Immature natural killer cell (primary cell): ENCODE measurements around the gene DVL1. TPM values are rescaled to one million over a fixed set of nuclear protein-coding genes. Genes with fewer than 3 reads are reported as not detected.

Source experiments
- DNase-seq, 3 donors: peaks; one replicate each; pipeline ENCODE4 v3.0.0; 2022; ENCODE audit warnings: mixed read lengths in 1 of 3
- H3K27ac Mint-ChIP-seq, 6 donors: one replicate each; pipeline ENCODE4 v1.8.0; 2020; ENCODE audit warnings: mixed read lengths in 6 of 6, mild to moderate bottlenecking in 5 of 6, inconsistent platforms in 4 of 6, moderate library complexity in 3 of 6
- H3K27me3 Mint-ChIP-seq, 3 donors: one replicate each; pipeline ENCODE4 v1.8.0; 2020 to 2021; ENCODE audit warnings: low read depth in 3 of 3, mild to moderate bottlenecking in 3 of 3, mixed read lengths in 3 of 3, moderate library complexity in 3 of 3, inconsistent platforms in 1 of 3
- H3K36me3 Mint-ChIP-seq, 3 donors: one replicate each; pipeline ENCODE4 v1.8.0; 2020; ENCODE audit warnings: mixed read lengths in 3 of 3, inconsistent platforms in 2 of 3, mild to moderate bottlenecking in 2 of 3
- H3K4me1 Mint-ChIP-seq, 2 donors: one replicate each; pipeline ENCODE4 v1.8.0; 2020; ENCODE audit warnings: inconsistent platforms in 2 of 2, mild to moderate bottlenecking in 2 of 2, mixed read lengths in 2 of 2, moderate library complexity in 1 of 2
- H3K4me3 Mint-ChIP-seq, 5 donors: one replicate each; pipeline ENCODE4 v1.8.0; 2020; ENCODE audit warnings: mild to moderate bottlenecking in 5 of 5, mixed read lengths in 5 of 5, inconsistent platforms in 3 of 5, moderate library complexity in 3 of 5
- H3K9me3 Mint-ChIP-seq, 6 donors: one replicate each; pipeline ENCODE4 v1.8.0; 2020; ENCODE audit warnings: mild to moderate bottlenecking in 6 of 6, mixed read lengths in 6 of 6, inconsistent platforms in 4 of 6, moderate library complexity in 3 of 6
- polyA plus RNA-seq, 3 donors: library from polyadenylated mRNA; unstranded; fragments of 300-500 nt; fragmentation: Illumina TruSeq; gene quantifications; one replicate each; pipeline ENCODE4 v1.2.3, GENCODE V29; 2021

Gene DVL1
- polyA plus RNA-seq, 3 donors from 2014 or later = 0.78 to 1.5 (median 1.4) TPM

GRCh38 chr1:1302006-1302430, 47.2 kb downstream of the DVL1 start:
- no peak overlapping the region for H3K27ac Mint-ChIP-seq
- H3K4me3 Mint-ChIP-seq = no peak overlapping the region
- DNase-seq = no peak
- no peaks in the 10 kb centered on the region for H3K9me3 Mint-ChIP-seq
- peaks cover 0 to 7% (median 3%) of the 10 kb centered on the region in 3 donors for H3K27me3 Mint-ChIP-seq
- H3K4me1 Mint-ChIP-seq = peaks cover 13 to 16% of the 10 kb centered on the region in 2 donors
- H3K36me3 Mint-ChIP-seq = no peaks in the 10 kb centered on the region

GRCh38 chr1:1300352-1300739, 48.9 kb downstream of the DVL1 start:
- peaks cover 0 to 2% (median 0%) of the 10 kb centered on the region in 3 donors for H3K27me3 Mint-ChIP-seq
- DNase-seq = no peak
- H3K27ac Mint-ChIP-seq = peak overlapping the region in 1 of 6 donors; percentile 46
- no peaks in the 10 kb centered on the region for H3K36me3 Mint-ChIP-seq
- peaks cover 0 to 4% of the 10 kb centered on the region in 2 donors for H3K4me1 Mint-ChIP-seq
- H3K9me3 Mint-ChIP-seq = no peaks in the 10 kb centered on the region
- no peak overlapping the region for H3K4me3 Mint-ChIP-seq

- Mint-ChIP-seq H3K27ac (no peak overlapping the region), H3K36me3 (no peaks in the 10 kb centered on the region), H3K4me3 (no peak overlapping the region), H3K9me3 (no peaks in the 10 kb centered on the region), H3K27me3 (peaks cover 0 to 2% (median 0%) of the 10 kb centered on the region in 3 donors), H3K4me1 (peaks cover 0 to 2% of the 10 kb centered on the region in 2 donors)
- no peak for DNase-seq
Measured at GRCh38 chr1:1299686-1300351, 49.4 kb downstream of the DVL1 start.

GRCh38 chr1:1298861-1299685, 50.1 kb downstream of the DVL1 start:
- no peak for DNase-seq
- Mint-ChIP-seq H3K27ac (no peak overlapping the region), H3K27me3 (peaks cover 0 to 2% (median 0%) of the 10 kb centered on the region in 3 donors), H3K4me1 (no peaks in the 10 kb centered on the region), H3K36me3 (no peaks in the 10 kb centered on the region), H3K4me3 (no peak overlapping the region), H3K9me3 (no peaks in the 10 kb centered on the region)

GRCh38 chr1:1297802-1298424, 51.3 kb downstream of the DVL1 start:
- Mint-ChIP-seq H3K9me3 (no peaks in the 10 kb centered on the region), H3K4me1 (no peaks in the 10 kb centered on the region), H3K4me3 (no peak overlapping the region), H3K27ac (no peak overlapping the region), H3K27me3 (peaks cover 0 to 2% (median 0%) of the 10 kb centered on the region in 3 donors), H3K36me3 (no peaks in the 10 kb centered on the region)
- DNase-seq = no peak

- H3K4me1 Mint-ChIP-seq = no peaks in the 10 kb centered on the region
Measured at GRCh38 chr1:1296070-1297061, 52.9 kb downstream of the DVL1 start.

GRCh38 chr1:1295154-1295923, 53.9 kb downstream of the DVL1 start:
- no peaks in the 10 kb centered on the region for H3K27me3 Mint-ChIP-seq
- no peaks in the 10 kb centered on the region for H3K4me1 Mint-ChIP-seq
- H3K36me3 Mint-ChIP-seq = no peaks in the 10 kb centered on the region
- no peak overlapping the region for H3K4me3 Mint-ChIP-seq
- DNase-seq = no peak
- H3K27ac Mint-ChIP-seq = no peak overlapping the region
- H3K9me3 Mint-ChIP-seq = no peaks in the 10 kb centered on the region

More at GRCh38 chr1:1296070-1297061, 52.9 kb downstream of the DVL1 start:
- H3K27me3 Mint-ChIP-seq = peaks cover 0 to 2% (median 0%) of the 10 kb centered on the region in 3 donors
- H3K4me3 Mint-ChIP-seq = no peak overlapping the region
- H3K27ac Mint-ChIP-seq = no peak overlapping the region
- no peak for DNase-seq
- no peaks in the 10 kb centered on the region for H3K9me3 Mint-ChIP-seq
- H3K36me3 Mint-ChIP-seq = no peaks in the 10 kb centered on the region

GRCh38 chr1:1294250-1294890, 54.8 kb downstream of the DVL1 start:
- H3K4me1 Mint-ChIP-seq = no peaks in the 10 kb centered on the region

GRCh38 chr1:1293263-1294249, 55.7 kb downstream of the DVL1 start:
- H3K27ac Mint-ChIP-seq = no peak overlapping the region
- no peaks in the 10 kb centered on the region for H3K36me3 Mint-ChIP-seq
- no peak for DNase-seq
- no peaks in the 10 kb centered on the region for H3K9me3 Mint-ChIP-seq
- H3K27me3 Mint-ChIP-seq = no peaks in the 10 kb centered on the region
- H3K4me3 Mint-ChIP-seq = no peak overlapping the region
- no peaks in the 10 kb centered on the region for H3K4me1 Mint-ChIP-seq

More at GRCh38 chr1:1294250-1294890, 54.8 kb downstream of the DVL1 start:
- Mint-ChIP-seq H3K36me3 (no peaks in the 10 kb centered on the region), H3K27me3 (no peaks in the 10 kb centered on the region), H3K4me3 (no peak overlapping the region), H3K9me3 (no peaks in the 10 kb centered on the region), H3K27ac (no peak overlapping the region)
- DNase-seq = no peak

GRCh38 chr1:1292851-1293250, 56.4 kb downstream of the DVL1 start:
- no peak overlapping the region for H3K4me3 Mint-ChIP-seq
- H3K36me3 Mint-ChIP-seq = no peaks in the 10 kb centered on the region
- H3K27ac Mint-ChIP-seq = no peak overlapping the region
- no peaks in the 10 kb centered on the region for H3K9me3 Mint-ChIP-seq
- H3K4me1 Mint-ChIP-seq = no peaks in the 10 kb centered on the region
- H3K27me3 Mint-ChIP-seq = no peaks in the 10 kb centered on the region
- DNase-seq = no peak

GRCh38 chr1:1292442-1292779, 56.8 kb downstream of the DVL1 start:
- Mint-ChIP-seq H3K4me1 (no peaks in the 10 kb centered on the region), H3K36me3 (no peaks in the 10 kb centered on the region), H3K4me3 (no peak overlapping the region), H3K27ac (no peak overlapping the region), H3K27me3 (no peaks in the 10 kb centered on the region), H3K9me3 (no peaks in the 10 kb centered on the region)
- DNase-seq = no peak
